ENCODE results near the gene NOL6.
A peak's percentile ranks its signal among the peaks of the same experiment; 100 is the strongest.
"Not testable (repeated sequence)": the region's sequence is repeated elsewhere in the genome, so short reads cannot be mapped to it uniquely, and the experiment has no call there.

NOL6 gene

DNA sequence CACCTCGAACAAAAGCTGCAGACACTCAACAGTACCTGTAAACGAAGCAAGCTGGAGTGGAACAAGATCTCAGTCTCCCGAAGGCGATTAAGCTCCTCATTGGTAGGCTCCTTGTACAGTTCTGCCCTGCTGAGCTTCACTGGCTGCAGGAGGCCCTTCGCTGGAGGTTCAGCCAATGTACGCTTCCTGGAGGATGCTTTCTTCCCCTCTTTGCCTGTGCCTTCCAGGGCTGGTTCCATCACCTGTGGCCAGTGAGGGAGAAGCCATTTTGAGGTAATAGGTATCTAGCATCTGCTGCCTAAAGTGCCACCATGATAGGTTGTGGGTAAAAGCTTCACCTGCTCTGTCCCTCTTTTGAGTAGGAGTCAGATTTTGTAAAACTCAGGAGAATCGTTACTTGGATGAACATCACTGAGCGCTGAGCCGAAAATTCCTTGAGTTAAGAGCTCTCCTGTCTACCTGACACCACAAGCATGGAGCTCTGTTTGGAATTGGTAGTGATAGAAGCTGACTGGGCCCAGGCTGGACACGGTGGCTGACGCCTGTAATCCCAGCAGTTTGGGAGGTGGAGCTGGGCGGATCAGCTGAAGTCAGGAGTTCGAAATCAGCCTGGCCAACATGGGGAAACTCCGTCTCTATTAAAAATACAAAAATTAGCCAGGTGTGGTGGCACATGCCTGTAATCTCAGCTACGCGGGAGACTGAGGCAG is 1.4 kb downstream of the NOL6 start:
- no peak for DNase-seq

GRCh38 chr9:33471361-33471760 is 2.4 kb downstream of the NOL6 start:
- DNase-seq: no peak

DNA sequence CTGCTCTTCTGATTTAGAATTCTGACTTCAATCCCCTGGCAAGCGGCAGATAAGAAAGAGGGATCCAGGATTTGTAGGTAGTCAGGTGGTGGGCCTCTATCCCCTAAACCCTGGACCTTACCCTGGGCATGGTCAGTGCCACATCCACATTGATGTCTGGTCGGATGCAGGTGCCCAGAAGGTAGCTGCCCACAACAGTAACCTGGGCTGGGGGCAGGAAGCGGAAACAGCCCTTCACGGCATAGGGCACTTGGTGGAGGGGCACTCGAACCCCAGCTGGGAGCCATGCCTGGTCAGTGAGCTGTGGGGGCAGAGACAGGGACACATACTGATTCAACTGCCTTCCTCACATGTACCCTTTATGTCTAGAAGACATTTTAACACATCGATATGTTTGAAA is 3.8 kb downstream of the NOL6 start:
- DNase-seq: no peak

DNA sequence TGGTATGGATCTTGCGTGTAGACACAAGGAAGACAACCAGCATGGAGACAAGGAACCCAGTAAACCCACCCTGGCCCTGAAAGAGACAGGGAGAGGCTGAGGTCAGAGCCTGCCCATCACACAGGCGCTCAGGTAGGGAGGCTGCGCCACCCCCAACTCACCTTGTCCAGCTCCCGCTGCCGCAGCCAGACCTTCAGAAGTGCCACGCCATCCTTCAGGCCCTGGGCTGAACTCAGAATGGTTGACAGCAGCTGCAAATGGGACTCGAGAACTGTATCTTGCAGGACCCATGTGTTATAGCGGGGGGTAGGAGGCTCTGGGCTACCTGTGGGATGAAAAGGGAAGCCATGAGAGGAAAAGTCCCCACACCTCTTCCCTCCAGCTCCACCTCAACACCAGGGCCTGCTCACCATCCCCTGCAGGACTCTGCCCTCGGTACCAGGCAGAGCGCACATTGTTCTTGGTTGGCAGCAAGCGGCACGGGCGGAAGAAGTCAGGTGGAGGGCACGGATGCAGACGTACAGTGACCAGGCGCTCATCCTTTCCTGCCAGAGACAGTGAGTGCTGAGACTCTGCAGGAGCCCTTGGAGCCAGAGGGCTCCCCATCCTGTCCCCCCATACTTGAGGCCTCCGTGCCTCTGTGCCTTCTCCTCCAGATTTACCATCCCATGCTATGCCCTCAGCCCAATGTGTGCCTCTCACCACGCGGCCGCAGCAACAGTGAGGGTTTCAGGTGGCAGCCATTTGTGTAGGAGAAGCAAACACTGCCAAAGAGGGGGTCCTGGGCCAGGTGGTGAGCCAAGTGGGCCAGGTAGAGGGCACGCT is 4.7 kb downstream of the NOL6 start:
- DNase-seq: no peak

- no peak for DNase-seq
Observed at GRCh38 chr9:33468215-33468730, 5.5 kb downstream of the NOL6 start.

- no peak for DNase-seq
Observed at GRCh38 chr9:33467526-33467925, 6.2 kb downstream of the NOL6 start.

- DNase-seq: peak; percentile 29
Observed at GRCh38 chr9:33466565-33467495, 6.9 kb downstream of the NOL6 start.

GRCh38 chr9:33465596-33466564 is 7.8 kb downstream of the NOL6 start:
- DNase-seq: no peak

GRCh38 chr9:33465096-33465495 is 8.6 kb downstream of the NOL6 start:
- DNase-seq: no peak

DNA sequence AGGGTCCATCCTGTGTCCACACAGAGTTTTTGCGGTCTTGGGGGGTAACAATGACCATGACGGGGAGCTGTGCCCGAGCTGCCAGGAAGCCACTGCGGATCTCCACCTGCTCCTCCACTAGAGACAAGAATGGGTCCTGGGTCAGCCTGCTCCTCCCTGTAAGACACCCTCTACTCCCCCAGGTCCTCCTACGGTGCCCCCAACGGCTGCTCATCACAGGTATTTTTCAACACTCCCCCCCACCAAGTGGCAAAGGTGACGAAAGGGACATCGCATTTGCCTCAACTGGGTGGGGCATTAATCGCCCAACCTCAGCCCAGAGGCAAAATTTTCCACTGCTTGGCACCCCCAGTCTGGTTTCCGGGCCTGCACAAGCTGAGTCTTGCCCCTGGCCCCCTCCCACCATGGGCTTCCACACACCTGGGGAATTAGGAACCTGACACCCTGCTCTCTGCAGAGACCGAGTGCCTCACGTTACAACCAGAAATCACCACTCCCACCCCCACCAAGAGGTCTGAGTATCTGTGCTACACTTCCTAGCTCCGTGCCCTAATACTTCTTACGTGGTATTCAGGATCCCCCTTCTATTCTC is 9.6 kb downstream of the NOL6 start:
- DNase-seq: no peak

GRCh38 chr9:33463151-33463550 is 10.6 kb downstream of the NOL6 start:
- no peak for DNase-seq

GRCh38 chr9:33461492-33461891 is 12.2 kb downstream of the NOL6 start:
- DNase-seq: no peak

DNA sequence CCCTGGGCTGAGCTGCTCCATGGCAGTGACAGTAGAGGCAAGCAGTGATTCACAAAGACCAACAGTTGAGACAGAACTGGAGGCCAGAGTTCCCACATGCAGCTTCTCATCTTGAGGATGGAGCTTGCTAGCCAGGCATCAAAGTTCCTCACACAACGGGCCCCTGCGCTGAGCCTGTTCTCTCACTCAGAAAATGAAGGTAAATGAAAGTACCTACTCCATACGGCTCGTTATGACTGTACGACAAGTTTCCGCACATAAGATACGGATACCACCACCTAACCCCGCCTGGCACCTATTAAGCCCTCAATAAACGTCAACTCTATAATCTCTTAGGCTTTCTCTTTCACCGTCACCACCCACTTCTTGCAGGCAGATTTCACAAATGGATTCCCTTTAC is 12.9 kb downstream of the NOL6 start:
- DNase-seq: no peak

DNA sequence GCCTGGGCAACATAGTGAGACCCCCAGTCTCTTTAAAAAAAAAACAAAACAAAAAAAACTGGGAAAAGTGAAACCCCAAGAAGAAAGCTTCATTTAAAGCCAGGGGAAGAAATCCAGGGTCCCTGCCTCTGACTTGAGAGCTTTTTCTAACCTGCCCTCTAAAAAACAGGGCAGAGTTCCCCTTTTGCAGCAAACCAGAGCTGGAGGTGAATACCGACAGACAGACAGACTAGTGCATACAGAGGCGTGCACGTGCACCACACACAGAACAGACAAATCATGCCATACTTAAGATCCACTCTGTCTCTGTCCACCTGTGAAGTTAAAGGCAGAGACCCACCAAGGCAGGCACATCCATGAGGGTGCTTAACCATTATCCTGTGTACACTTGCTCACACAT is 14.6 kb downstream of the NOL6 start:
- no peak for DNase-seq

DNA sequence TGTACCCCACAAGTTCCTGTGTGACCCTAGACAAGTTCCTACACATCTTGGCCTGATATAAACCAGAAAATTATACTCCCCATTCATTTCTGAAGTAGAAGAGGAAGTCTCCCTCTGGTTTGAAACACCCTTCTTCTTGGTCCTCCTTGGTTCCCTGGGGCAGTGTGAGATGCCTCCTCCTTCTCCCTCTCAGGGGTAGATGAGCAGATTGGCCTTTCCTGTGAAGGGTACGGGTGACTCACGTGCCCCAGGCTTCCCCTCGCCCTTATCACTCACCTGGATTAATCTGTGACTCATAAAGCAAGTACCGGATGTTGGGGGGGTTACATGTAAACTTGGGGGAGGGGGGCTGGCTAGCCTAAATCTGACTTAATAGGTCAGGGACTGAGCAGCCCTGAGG is 15.3 kb downstream of the NOL6 start:
- DNase-seq: no peak

- no peak for DNase-seq
Observed at GRCh38 chr9:33455945-33456344, 17.8 kb downstream of the NOL6 start.

GRCh38 chr9:33455456-33455855 is 18.3 kb downstream of the NOL6 start:
- not testable (repeated sequence) for DNase-seq

DNA sequence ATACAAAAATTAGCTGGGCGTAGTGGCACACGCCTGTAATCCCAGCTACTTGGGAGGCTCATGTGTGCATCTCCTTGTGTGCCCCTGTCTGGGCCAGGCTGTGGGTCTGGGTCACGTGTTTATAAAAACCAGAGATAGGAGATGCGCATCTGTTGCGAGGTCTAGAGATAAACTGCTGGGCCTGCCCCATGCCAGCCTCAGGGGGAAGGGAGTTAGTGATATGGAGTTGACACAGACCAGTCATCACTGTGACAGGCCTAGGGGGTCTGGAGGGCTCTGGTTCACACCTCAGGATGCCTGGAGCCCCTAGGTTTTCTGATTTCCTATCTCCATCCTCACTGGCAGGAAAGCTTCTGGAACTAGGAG is 19.1 kb downstream of the NOL6 start:
- not testable (repeated sequence) for DNase-seq

- no peak for DNase-seq
Observed at GRCh38 chr9:33453999-33454660, 19.6 kb downstream of the NOL6 start.

- no peak for DNase-seq
Observed at GRCh38 chr9:33453286-33453860, 20.4 kb downstream of the NOL6 start.
